Caco-2 (cell line): ENCODE results near the gene CXorf49. TPM values are rescaled to one million over a fixed set of nuclear protein-coding genes. Genes with fewer than 3 reads are reported as not detected.

Experiments
- BruUV-seq: library from RNA; stranded (reverse); fragments of 400-500 nt; replicated peaks from 2 replicates; lab custom pipeline; 2021; lab: Mats Ljungman, UMichigan
- CTCF ChIA-PET: fragments of 300-600 bp; sonication (Branson Sonifier 250); formaldehyde crosslinking; loops from one replicate; lab custom pipeline; 2022; ENCODE audit warnings: antibody characterized with exemption; lab: Charles Lee
- POLR2A ChIA-PET: fragments of 300-600 bp; sonication (Branson Sonifier 250); formaldehyde crosslinking; loops from one replicate; lab custom pipeline; 2022; ENCODE audit warnings: antibody characterized with exemption; lab: Charles Lee
- DNase-seq, 2 experiments: peaks; one replicate each; pipeline versions ENCODE4 v3.0.0 to v3.0.0-alpha.2; 2020 to 2022
- H3K27me3 ChIP-seq: replicated peaks from 2 replicates; pipeline ENCODE4 v1.6.0; 2011; ENCODE audit warnings: low read length; ENCODE audit not compliant: control insufficient read depth, insufficient read depth
- H3K36me3 ChIP-seq: 2 replicates; pipeline ENCODE4 v1.5.1; 2011; ENCODE audit warnings: low read length; ENCODE audit not compliant: control insufficient read depth, insufficient read depth
- H3K4me1 ChIP-seq: fragments of 250-450 bp; sonication (Bioruptor Pico); 2 replicates; pipeline ENCODE4 v1.5.1; 2020; ENCODE audit warnings: mild to moderate bottlenecking
- H3K4me3 ChIP-seq: 2 replicates; pipeline ENCODE4 v1.5.1; 2011; ENCODE audit warnings: low read depth, mild to moderate bottlenecking, control low read depth, low read length
- H3K9me3 ChIP-seq: fragments of 250-450 bp; sonication (Bioruptor Pico); 2 replicates; pipeline ENCODE4 v1.5.1; 2020; ENCODE audit warnings: mild to moderate bottlenecking, moderate library complexity
- H3K27ac Mint-ChIP-seq: one replicate; pipeline ENCODE4 v1.8.0; 2022; ENCODE audit warnings: mixed read lengths; ENCODE audit not compliant: unreplicated experiment
- H3K27me3 Mint-ChIP-seq: one replicate; pipeline ENCODE4 v1.8.0; 2022; ENCODE audit warnings: mixed read lengths; ENCODE audit not compliant: insufficient read depth, unreplicated experiment
- H3K36me3 Mint-ChIP-seq: one replicate; pipeline ENCODE4 v1.8.0; 2022; ENCODE audit warnings: mild to moderate bottlenecking, mixed read lengths; ENCODE audit not compliant: insufficient read depth, unreplicated experiment
- H3K4me1 Mint-ChIP-seq: one replicate; pipeline ENCODE4 v1.8.0; 2022; ENCODE audit warnings: low read depth, mixed read lengths; ENCODE audit not compliant: unreplicated experiment
- H3K4me3 Mint-ChIP-seq: one replicate; pipeline ENCODE4 v1.8.0; 2022; ENCODE audit warnings: mild to moderate bottlenecking, moderate library complexity, mixed read lengths; ENCODE audit not compliant: unreplicated experiment
- H3K9me3 Mint-ChIP-seq: one replicate; pipeline ENCODE4 v1.8.0; 2022; ENCODE audit warnings: mixed read lengths; ENCODE audit not compliant: unreplicated experiment
- CTCF ChIP-seq, 2 experiments: fragments of 200-600 bp in 1 of 2; IDR thresholded peaks; 1 replicate in 1 of 2; 2 replicates in 1 of 2; pipeline versions ENCODE4 v1.5.1 to v1.8.0; 2011 to 2022; ENCODE audit warnings: antibody characterized with exemption in 1 of 2, control low read depth in 1 of 2, inconsistent platforms in 1 of 2, low read depth in 1 of 2, low read length in 1 of 2, mild to moderate bottlenecking in 1 of 2, moderate library complexity in 1 of 2; ENCODE audit not compliant: insufficient read depth in 1 of 2, severe bottlenecking in 1 of 2, unreplicated experiment in 1 of 2
- intact Hi-C: fragments of 100-400 bp; cut with micrococcal nuclease; formaldehyde crosslinking; loops from one replicate; pipeline ENCODE4 v1.10.0; 2022; ENCODE audit not compliant: unreplicated experiment
- total RNA-seq: library from RNA; stranded (reverse); gene quantifications from 2 replicates; pipeline ENCODE4 v1.2.3, GENCODE V29; 2022

Gene CXorf49
- total RNA-seq, 1 experiment from 2014 or later = not detected

- H3K9me3 ChIP-seq = no peaks in the 10 kb centered on the region
- no peak overlapping the region for H3K4me3 ChIP-seq
- no peaks in the 10 kb centered on the region for H3K27me3 ChIP-seq
- no TSS peak for BruUV-seq
- POLR2A ChIA-PET = no interaction called here
- no peak for TF ChIP-seq CTCF (IDR thresholded peaks at IDR 0.05; ENCODE audit: insufficient read depth in 1 of 2, low read depth in 1 of 2, low read length in 1 of 2, severe bottlenecking in 1 of 2, unreplicated experiment in 1 of 2)
- Mint-ChIP-seq H3K4me1 (no peaks in the 10 kb centered on the region), H3K27me3 (no peaks in the 10 kb centered on the region), H3K36me3 (no peaks in the 10 kb centered on the region), H3K27ac (no peak overlapping the region), H3K4me3 (no peak overlapping the region), H3K9me3 (no peaks in the 10 kb centered on the region)
- intact Hi-C loops = no loop called here
- no peak for DNase-seq
- CTCF ChIA-PET = no interaction called here
- H3K4me1 ChIP-seq = no peaks in the 10 kb centered on the region
- no peaks in the 10 kb centered on the region for H3K36me3 ChIP-seq
Measured at GRCh38 chrX:71664889-71665491, 53.1 kb downstream of the CXorf49 start.

Other genes starting within 250 kb of the CXorf49 start
- 190 and 211 TPM in 2 replicates for gene OGT, start 185.2 kb downstream of the CXorf49 start, total RNA-seq
- 2.8 and 3.4 TPM in 2 replicates for gene GCNA, start 139.8 kb downstream of the CXorf49 start, total RNA-seq
- not detected in 2 replicates for gene CXCR3, start 99.8 kb downstream of the CXorf49 start, total RNA-seq
- not detected in 2 replicates for gene CXorf49B, start 45.1 kb upstream of the CXorf49 start, total RNA-seq
- gene NHSL2, start 192.6 kb upstream of the CXorf49 start, total RNA-seq = 0.18 and 0.39 TPM in 2 replicates